Endothelial cell of umbilical vein (primary cell): ENCODE data around the gene SGSM1. TPM values are rescaled to one million over a fixed set of nuclear protein-coding genes. Genes with fewer than 3 reads are reported as not detected.

ENCODE experiments used
- BruUV-seq: library from RNA; stranded (reverse); fragments of 400-500 nt; replicated peaks from 2 replicates; lab custom pipeline; 2021; lab: Mats Ljungman, UMichigan
- CTCF ChIA-PET: fragments of 300-600, 350-600 bp; sonication (Branson Sonifier 250); formaldehyde crosslinking; loops from one replicate; lab custom pipeline; 2021; ENCODE audit warnings: antibody characterized with exemption, inconsistent platforms; lab: Charles Lee
- POLR2A ChIA-PET: fragments of 300-600, 350-600 bp; sonication (Branson Sonifier 250); formaldehyde crosslinking; loops from one replicate; lab custom pipeline; 2021; ENCODE audit warnings: antibody characterized with exemption, inconsistent platforms; lab: Charles Lee
- DNase-seq: peaks from one replicate; pipeline ENCODE4 v3.0.0-alpha.2; 2011; ENCODE audit warnings: low read depth, low spot score
- FAIRE-seq: peaks from 2 replicates; lab custom pipeline; 2011; peaks lifted over from hg19 to GRCh38; lab: Jason Lieb, UNC
- H2AFZ ChIP-seq: 2 replicates; pipeline ENCODE4 v1.6.0; 2012; ENCODE audit warnings: low read depth, low read length, control low read depth, inconsistent platforms
- H3K27ac ChIP-seq: 2 replicates; pipeline ENCODE4 v1.5.1; 2011; ENCODE audit warnings: low read depth, mild to moderate bottlenecking, control low read depth, low read length, moderate library complexity; ENCODE audit not compliant: insufficient read depth
- H3K27me3 ChIP-seq, 2 experiments: 2 replicates each; pipeline versions ENCODE4 v1.6.0 to v1.6.1; 2011; ENCODE audit warnings: low read length in 2 of 2, mixed read lengths in 1 of 2; ENCODE audit not compliant: control insufficient read depth in 2 of 2, insufficient read depth in 2 of 2
- H3K36me3 ChIP-seq, 2 experiments: 2 replicates in 1 of 2; 3 replicates in 1 of 2; pipeline ENCODE4 v1.5.1; 2011; ENCODE audit warnings: low read length in 2 of 2, mild to moderate bottlenecking in 1 of 2, moderate library complexity in 1 of 2; ENCODE audit not compliant: control insufficient read depth in 2 of 2, insufficient read depth in 2 of 2; ENCODE audit errors: extremely low read depth in 1 of 2
- H3K4me1 ChIP-seq: 3 replicates; pipeline ENCODE4 v1.5.1; 2011; ENCODE audit warnings: mild to moderate bottlenecking, low read length; ENCODE audit not compliant: control insufficient read depth, insufficient read depth; ENCODE audit errors: extremely low read depth
- H3K4me2 ChIP-seq: 2 replicates; pipeline ENCODE4 v1.6.1; 2011; ENCODE audit warnings: low read length, control low read depth, mixed read lengths; ENCODE audit not compliant: insufficient read depth
- H3K4me3 ChIP-seq, 3 experiments: fragments of 200-600 bp in 1 of 3; sonication (generic), shearing (Covaris generic) in 1 of 3; replicated peaks in 1 of 3; 2 replicates each; pipeline ENCODE4 v1.5.1; 2011 to 2016; ENCODE audit warnings: control low read depth in 3 of 3, low read length in 3 of 3, mild to moderate bottlenecking in 2 of 3, inconsistent platforms in 1 of 3, low read depth in 1 of 3, moderate library complexity in 1 of 3; ENCODE audit not compliant: insufficient read depth in 1 of 3
- H3K79me2 ChIP-seq: 2 replicates; pipeline ENCODE4 v1.6.0; 2012; ENCODE audit warnings: low read length, inconsistent platforms; ENCODE audit not compliant: control insufficient read depth, insufficient read depth
- H3K9ac ChIP-seq: replicated peaks from 2 replicates; pipeline ENCODE3; 2011; ENCODE audit warnings: low read length, control low read depth; ENCODE audit not compliant: insufficient read depth; ENCODE audit errors: extremely low read depth
- H3K9me1 ChIP-seq: replicated peaks from 3 replicates; pipeline ENCODE4 v1.6.0; 2011; ENCODE audit warnings: mild to moderate bottlenecking, low read length; ENCODE audit not compliant: control insufficient read depth, insufficient read depth; ENCODE audit errors: extremely low read depth
- H3K9me3 ChIP-seq: replicated peaks from 2 replicates; pipeline ENCODE4 v1.5.1; 2012; ENCODE audit warnings: low read length, inconsistent platforms; ENCODE audit not compliant: control insufficient read depth, insufficient read depth
- H4K20me1 ChIP-seq: replicated peaks from 2 replicates; pipeline ENCODE3; 2011; ENCODE audit warnings: mild to moderate bottlenecking, low read length; ENCODE audit not compliant: control insufficient read depth, insufficient read depth; ENCODE audit errors: extremely low read depth
- CTCF ChIP-seq, 2 donors: IDR thresholded peaks; 1 replicate in 1 of 2; 2 replicates in 1 of 2; pipeline ENCODE4 v1.5.1; 2011; ENCODE audit warnings: low read length in 2 of 2, mild to moderate bottlenecking in 2 of 2, moderate library complexity in 2 of 2, control low read depth in 1 of 2, inconsistent platforms in 1 of 2, low read depth in 1 of 2; ENCODE audit not compliant: insufficient read depth in 1 of 2; ENCODE audit errors: extremely low read depth in 1 of 2
- EZH2 ChIP-seq: IDR thresholded peaks from 2 replicates; pipeline ENCODE4 v1.6.1; 2012; ENCODE audit warnings: borderline replicate concordance, low read depth, mild to moderate bottlenecking, moderate library complexity, low read length, inconsistent platforms; ENCODE audit not compliant: severe bottlenecking
- FOS ChIP-seq: IDR thresholded peaks from 2 replicates; pipeline ENCODE4 v1.6.1; 2011; ENCODE audit warnings: mild to moderate bottlenecking, low read length, moderate library complexity, borderline replicate concordance; ENCODE audit not compliant: insufficient read depth
- GATA2 ChIP-seq: IDR thresholded peaks from 2 replicates; pipeline ENCODE4 v1.7.0; 2011; ENCODE audit warnings: low read depth, mild to moderate bottlenecking, moderate library complexity, mixed read lengths, low read length; ENCODE audit not compliant: insufficient read length, insufficient read depth
- JUN ChIP-seq: IDR thresholded peaks from 2 replicates; pipeline ENCODE4 v1.6.1; 2011; ENCODE audit warnings: borderline replicate concordance, low read depth; ENCODE audit not compliant: insufficient read length, insufficient read depth
- MAX ChIP-seq: IDR thresholded peaks from 2 replicates; pipeline ENCODE4 v1.6.1; 2011; ENCODE audit not compliant: insufficient read depth, insufficient read length
- MYC ChIP-seq: IDR thresholded peaks from one replicate; pipeline ENCODE4 v1.6.1; 2011; ENCODE audit warnings: mild to moderate bottlenecking, low read depth, low read length
- POLR2A ChIP-seq: IDR thresholded peaks from 2 replicates; pipeline ENCODE4 v1.6.1; 2012; ENCODE audit warnings: low read depth, mild to moderate bottlenecking, control low read depth, low read length
- POLR2AphosphoS5 ChIP-seq: IDR thresholded peaks from 2 replicates; pipeline ENCODE4 v1.6.1; 2012; ENCODE audit warnings: low read depth, mild to moderate bottlenecking, control low read depth, low read length, moderate library complexity; ENCODE audit not compliant: insufficient read depth
- dilution Hi-C: fragments of 300-500 bp; cut with MboI; formaldehyde crosslinking; loops from one replicate; pipeline ENCODE4 v1.15.0; 2019; ENCODE audit warnings: low sequenced_read_pairs; ENCODE audit not compliant: extremely low pct_ligation_motif_present
- intact Hi-C: fragments of 100-400 bp; cut with micrococcal nuclease; formaldehyde crosslinking; loops from one replicate; pipeline ENCODE4 v1.10.0; 2022
- polyA plus RNA-seq, 4 experiments: library from polyadenylated mRNA; depleted of rRNA in 3 of 4; stranded (reverse) in 3 of 4; unstranded in 1 of 4; fragments of >200 nt; gene quantifications; 2 replicates each; pipeline versions ENCODE4 v1.2.1 to v1.2.3, GENCODE V29; 2011 to 2012; ENCODE audit warnings: missing spikeins in 1 of 4
- total RNA-seq: library from RNA; stranded (reverse); gene quantifications from 2 replicates; pipeline ENCODE4 v1.2.3, GENCODE V29; 2021

The SGSM1 gene
- total and polyA plus RNA-seq, 2 donors (not counting 3 experiments of a cell fraction or from before 2014, with no cell fraction given): 0.10 to 1.1 TPM

- Histone ChIP-seq H3K27ac (no peak overlapping the region), H3K79me2 (peaks cover 50% of the 10 kb centered on the region), H3K9me3 (no peaks in the 10 kb centered on the region), H3K9ac (no peak overlapping the region), H4K20me1 (no peaks in the 10 kb centered on the region), H3K4me2 (no peak overlapping the region), H2AFZ (no peak overlapping the region), H3K9me1 (no peaks in the 10 kb centered on the region), H3K27me3 (no peaks in the 10 kb centered on the region), H3K4me3 (no peak overlapping the region), H3K4me1 (peaks cover 28% of the 10 kb centered on the region), H3K36me3 (peaks cover 0 to 1% of the 10 kb centered on the region in 2 experiments)
- FAIRE-seq: no peak
- dilution Hi-C loops: no loop called here
- no TSS peak for BruUV-seq
- no peak for DNase-seq
- intact Hi-C loops: no loop called here
- ChIA-PET CTCF (interaction anchor here (1.2 to 2.0 kb wide), 3 partner anchors 9 to 75 kb away, joined by 3 to 7 read pairs (median 4); no protein-coding TSS in a partner anchor), POLR2A (interaction anchor here (0.8 kb wide), 1 partner anchor 8 kb away, joined by 3 read pairs; no protein-coding TSS in a partner anchor)
- no peak for TF ChIP-seq CTCF (IDR thresholded peaks at IDR 0.05; ENCODE audit: extremely low read depth in 1 of 2, insufficient read depth in 1 of 2, low read depth in 1 of 2, low read length in 2 of 2)
- no peak for TF ChIP-seq MYC
- TF ChIP-seq GATA2: no peak
- TF ChIP-seq POLR2AphosphoS5: no peak
- no peak for TF ChIP-seq POLR2A
- no peak for TF ChIP-seq MAX
- TF ChIP-seq JUN: no peak
- no peak for TF ChIP-seq FOS
- TF ChIP-seq EZH2: no peak
Measured at GRCh38 chr22:24973872-24974271, 167.9 kb downstream of the SGSM1 start.
